HG03025 (cell line): Measurements from ENCODE around the gene ZC3HAV1.
"Not testable (repeated sequence)": the region's sequence is repeated elsewhere in the genome, so short reads cannot be mapped to it uniquely, and the experiment has no call there.

Experiments
- ATAC-seq: cut with Tn5 transposase; IDR thresholded peaks from one replicate; pipeline ENCODE4 v1.9.1; 2021; ENCODE audit warnings: mild to moderate bottlenecking, moderate library complexity; ENCODE audit not compliant: unreplicated experiment, low FRiP score

The ZC3HAV1 gene

DNA sequence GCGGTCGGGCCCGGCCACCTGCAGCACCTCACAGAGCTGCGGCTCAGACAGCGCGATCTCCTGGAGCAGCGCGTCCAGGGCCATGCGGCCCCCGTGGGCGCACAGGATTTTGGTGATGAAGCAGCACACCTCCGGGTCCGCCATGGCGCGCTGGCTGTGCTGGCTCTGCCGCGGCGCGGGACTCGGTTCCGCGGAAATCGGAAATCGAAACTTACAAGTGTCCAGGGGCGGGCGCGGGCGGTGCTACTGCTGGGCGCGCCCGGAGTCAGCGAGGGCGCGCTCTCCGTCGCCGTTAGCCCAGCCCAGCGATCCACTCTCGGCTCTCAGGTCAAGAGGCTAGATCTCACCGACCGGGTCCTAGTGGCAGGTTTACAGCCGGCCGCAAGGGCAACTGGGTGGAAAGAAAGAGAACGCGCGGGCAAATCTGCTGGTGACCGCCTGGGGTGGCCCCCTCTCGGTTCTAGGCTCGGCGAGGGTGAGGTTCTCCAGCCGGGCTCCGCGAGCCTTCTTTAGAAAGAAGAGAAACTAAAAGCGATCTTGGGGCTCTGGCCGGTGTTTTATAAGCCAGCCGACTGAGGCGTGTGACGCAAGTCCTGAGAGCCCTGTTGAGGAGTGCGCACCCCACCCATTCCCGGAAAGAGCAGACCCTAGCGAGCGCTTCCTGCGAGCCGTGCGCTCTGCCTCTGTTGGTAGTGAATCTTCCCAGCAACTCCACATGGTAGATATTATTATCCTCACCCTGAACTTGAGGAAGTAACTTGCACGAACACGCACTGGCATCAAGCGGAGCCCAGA is at the start of gene ZC3HAV1:
Gene ZC3HAV1, minus strand, starts transcription at position 533 of the 795 bp plus-strand sequence. Its CDS starts 389 bp downstream, at position 144.
- ATAC-seq: peak; percentile 58

DNA sequence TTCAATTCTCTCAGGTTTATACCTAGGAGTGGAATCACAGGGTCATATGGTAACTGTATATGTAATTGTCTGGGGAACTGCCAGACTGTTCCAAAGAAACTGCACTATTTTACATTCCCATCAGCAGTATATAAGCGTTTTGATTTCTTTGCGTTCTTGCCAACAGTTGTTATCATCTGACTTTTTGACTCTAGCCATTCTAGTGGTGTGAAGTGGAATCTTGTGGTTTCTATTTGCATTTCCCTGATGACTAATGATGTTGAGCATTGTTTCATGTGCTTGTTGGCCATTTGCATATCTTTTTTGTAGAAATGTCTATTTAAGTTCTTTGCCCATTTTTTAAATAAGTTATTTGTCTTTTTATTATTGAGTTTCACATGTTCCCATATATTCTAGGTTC is 44.3 kb upstream of the ZC3HAV1 start:
- ATAC-seq: no peak

- no peak for ATAC-seq
These were observed 42.6 kb upstream of the ZC3HAV1 start for GRCh38 chr7:139152149-139152548.

- ATAC-seq: no peak
These were observed 29.6 kb upstream of the ZC3HAV1 start for GRCh38 chr7:139139150-139139549.

GRCh38 chr7:139133335-139134139 is 24.0 kb upstream of the ZC3HAV1 start:
- peak; percentile 75 for ATAC-seq

- no peak for ATAC-seq
These were observed 23.4 kb upstream of the ZC3HAV1 start for GRCh38 chr7:139132887-139133286.

GRCh38 chr7:139131601-139132041 is 22.1 kb upstream of the ZC3HAV1 start:
- peak; percentile 48 for ATAC-seq

DNA sequence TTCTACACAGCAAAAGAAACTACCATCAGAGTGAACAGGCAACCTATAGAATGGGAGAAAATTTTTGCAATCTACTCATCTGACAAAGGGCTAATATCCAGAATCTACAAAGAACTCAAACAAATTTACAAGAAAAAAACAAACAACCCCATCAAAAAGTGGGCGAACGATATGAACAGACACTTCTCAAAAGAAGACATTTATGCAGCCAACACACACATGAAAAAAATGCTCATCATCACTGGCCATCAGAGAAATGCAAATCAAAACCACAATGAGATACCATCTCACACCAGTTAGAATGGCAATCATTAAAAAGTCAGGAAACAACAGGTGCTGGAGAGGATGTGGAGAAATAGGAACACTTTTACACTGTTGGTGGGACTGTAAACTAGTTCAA is 20.3 kb upstream of the ZC3HAV1 start:
- not testable (repeated sequence) for ATAC-seq

DNA sequence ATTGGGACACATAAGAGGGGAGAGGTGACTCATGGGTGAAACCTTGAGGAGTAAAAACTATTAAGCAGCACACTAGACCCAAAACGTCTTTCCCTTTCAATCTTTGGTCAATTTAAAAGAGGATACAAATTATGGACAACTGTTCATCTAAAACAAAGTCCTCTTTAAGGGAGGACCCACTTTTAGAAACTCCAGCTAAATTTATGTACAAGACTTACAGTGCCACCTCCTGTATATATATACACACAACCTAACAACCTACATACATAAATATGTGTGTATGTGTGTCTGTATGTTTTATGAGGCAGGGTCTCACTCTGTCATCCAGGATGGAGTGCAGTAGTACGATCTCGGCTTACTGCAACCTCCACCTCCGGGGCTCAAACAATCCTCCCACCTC is 18.1 kb upstream of the ZC3HAV1 start:
- no peak for ATAC-seq

DNA sequence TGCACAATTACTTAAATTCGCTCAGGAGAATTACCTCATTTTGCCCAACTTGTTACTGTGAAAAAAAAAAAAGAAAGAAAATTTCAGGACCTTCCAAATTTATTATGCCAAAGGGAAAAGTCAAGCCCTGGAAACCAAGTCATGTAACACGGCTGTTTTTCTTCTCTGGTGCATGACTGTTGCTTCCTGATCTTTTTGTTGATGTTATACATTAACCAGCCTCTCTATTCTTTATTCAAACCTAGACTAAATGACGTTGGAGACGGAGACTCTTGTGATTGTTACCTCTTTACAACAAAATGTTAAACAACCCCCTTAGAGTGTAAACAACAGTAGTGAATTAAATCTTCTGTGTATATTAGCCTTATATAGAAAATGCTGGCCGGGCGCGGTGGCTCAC is 16.1 kb upstream of the ZC3HAV1 start:
- no peak for ATAC-seq

- ATAC-seq: not testable (repeated sequence)
These were observed 15.5 kb upstream of the ZC3HAV1 start for GRCh38 chr7:139124995-139125394.

GRCh38 chr7:139124084-139124914 is 14.8 kb upstream of the ZC3HAV1 start:
- peak; percentile 77 for ATAC-seq

- no peak for ATAC-seq
These were observed 9.9 kb upstream of the ZC3HAV1 start for GRCh38 chr7:139119486-139119849.

- peak; percentile 79 for ATAC-seq
These were observed 9.4 kb upstream of the ZC3HAV1 start for GRCh38 chr7:139118805-139119485.

GRCh38 chr7:139118234-139118804 is 8.8 kb upstream of the ZC3HAV1 start:
- ATAC-seq: peak; percentile 56

- no peak for ATAC-seq
These were observed 8.2 kb upstream of the ZC3HAV1 start for GRCh38 chr7:139117599-139118233.

- ATAC-seq: no peak
These were observed 7.5 kb upstream of the ZC3HAV1 start for GRCh38 chr7:139116999-139117398.

DNA sequence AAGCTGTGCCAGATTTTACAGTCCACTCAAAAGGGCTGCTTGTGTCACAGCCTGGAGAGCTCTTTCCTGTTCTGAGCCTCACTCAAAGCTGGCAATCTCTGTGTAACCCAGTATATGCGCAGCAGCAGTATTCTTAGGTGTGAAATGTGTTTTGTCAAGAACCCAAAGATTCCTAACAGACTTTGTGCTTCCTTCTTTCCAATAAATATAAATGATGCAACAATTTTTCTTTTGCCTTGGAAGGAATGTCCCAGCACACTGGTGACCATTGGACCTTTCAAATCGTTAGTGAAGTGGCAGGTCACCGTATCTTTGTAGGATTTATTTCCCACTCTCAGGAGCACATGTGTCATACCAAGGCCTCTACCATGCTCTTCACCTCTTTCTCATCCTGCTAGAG is 5.6 kb upstream of the ZC3HAV1 start:
- no peak for ATAC-seq

DNA sequence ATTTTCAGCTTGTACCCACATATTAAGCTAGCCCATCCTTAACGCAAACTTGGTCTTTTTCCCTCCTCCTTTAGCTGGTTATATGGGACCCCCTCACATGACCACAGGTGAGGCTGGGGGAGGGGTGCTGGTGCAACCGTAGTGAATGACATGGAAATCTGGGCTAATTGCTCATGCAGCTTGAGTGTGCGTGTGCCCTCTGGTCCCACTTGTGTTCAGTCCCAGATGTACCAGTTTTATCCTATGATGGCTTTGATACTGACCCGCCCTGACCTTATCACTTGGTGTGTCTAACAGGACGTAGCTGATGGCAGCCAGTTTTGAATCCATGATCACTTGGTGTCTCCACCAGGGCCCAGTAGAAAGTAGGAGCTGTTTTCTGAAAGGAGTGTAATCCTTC is 5.1 kb upstream of the ZC3HAV1 start:
- ATAC-seq: no peak
